Stimulated activated CD4-positive, alpha-beta T cell treated with anti-CD3 and anti-CD28 coated beads, Interleukin-12 subunit alpha, Interleukin-12 subunit beta, amount 100 ng/mL, for 24 hours (primary cell): ENCODE measurements around the gene APC2.
"Not testable (repeated sequence)": the region's sequence is repeated elsewhere in the genome, so short reads cannot be mapped to it uniquely, and the experiment has no call there.

ENCODE experiments used
- DNase-seq, 2 experiments: peaks; one replicate each; pipeline ENCODE4 v3.0.0-alpha.2; 2020; ENCODE audit warnings: low read depth in 2 of 2

Gene APC2

DNA sequence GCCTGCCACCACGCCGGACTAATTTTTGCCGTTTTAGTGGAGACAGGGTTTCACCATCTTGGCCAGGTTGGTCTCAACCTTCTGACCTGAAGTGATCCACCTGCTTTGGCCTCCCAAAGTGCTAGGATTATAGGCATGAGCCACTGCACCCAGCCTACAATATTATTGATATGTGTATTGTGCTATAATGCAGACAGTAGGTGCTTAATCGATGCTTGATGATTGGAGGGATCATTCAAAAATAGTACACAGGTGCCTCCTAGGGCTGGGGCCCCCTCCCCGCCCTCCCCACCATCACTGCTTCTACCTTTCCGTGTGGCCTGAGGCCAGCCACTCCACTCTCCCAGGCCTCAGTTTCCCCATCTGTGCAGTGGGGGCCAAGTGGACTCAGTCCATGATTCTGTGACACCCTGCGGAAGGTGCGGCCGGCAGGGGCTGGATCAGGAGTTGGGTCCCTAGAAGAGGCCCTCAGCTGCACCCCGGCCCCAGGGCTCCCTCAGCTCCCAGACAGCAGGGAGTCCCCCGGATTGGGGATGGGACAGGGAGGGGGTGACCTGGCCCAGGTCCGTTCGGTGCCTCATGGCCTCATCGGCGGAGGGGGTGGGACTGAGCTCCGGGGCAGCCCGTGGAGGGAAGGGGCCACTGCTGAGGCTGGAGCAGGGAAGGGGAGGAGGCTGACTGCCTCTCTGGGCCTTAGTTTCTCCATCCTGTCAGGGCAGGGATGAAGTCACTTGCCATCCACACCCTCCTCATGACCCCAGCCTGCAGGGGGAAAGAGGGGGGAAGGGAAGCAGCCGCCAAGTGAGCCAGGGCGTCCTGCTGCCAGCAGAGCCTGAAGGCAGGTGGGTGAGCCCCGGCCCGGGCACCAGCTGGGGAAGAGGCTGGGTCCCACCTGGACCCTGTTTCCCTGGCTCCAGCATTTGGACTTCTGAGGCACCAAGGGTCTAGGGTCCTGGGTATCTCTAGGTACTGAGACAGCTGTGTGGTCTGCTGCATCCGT is 61.7 kb downstream of the APC2 start:
- DNase-seq, result no peak

GRCh38 chr19:1512671-1513498 is 63.0 kb downstream of the APC2 start, which contains the start of gene ADAMTSL5:
ADAMTSL5 (minus strand) TSS chr19:1513019; CDS start chr19:1510943, 2,076 bp downstream.
- peak; percentile 46 to 69 for DNase-seq

- peak; percentile 28 to 56 for DNase-seq
These were observed 63.8 kb downstream of the APC2 start for GRCh38 chr19:1513499-1514294.

DNA sequence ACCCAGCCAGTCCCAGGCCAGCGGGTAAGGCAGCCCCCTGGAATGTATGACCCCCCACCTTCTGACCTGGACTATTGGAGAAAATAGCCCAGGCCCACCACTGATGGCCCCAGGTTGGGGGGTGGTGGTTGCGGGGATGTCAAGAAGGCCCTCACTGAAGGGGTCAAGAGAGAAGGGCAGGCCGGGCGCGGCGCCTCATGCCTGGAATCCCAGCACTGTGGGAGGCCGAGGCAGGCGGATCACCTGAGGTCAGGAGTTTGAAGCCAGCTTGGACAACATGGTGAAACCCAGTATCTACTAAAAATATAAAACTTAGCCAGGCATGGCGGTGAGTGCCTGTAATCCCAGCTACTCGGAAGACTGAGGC is 64.4 kb downstream of the APC2 start:
- DNase-seq, result no peak

DNA sequence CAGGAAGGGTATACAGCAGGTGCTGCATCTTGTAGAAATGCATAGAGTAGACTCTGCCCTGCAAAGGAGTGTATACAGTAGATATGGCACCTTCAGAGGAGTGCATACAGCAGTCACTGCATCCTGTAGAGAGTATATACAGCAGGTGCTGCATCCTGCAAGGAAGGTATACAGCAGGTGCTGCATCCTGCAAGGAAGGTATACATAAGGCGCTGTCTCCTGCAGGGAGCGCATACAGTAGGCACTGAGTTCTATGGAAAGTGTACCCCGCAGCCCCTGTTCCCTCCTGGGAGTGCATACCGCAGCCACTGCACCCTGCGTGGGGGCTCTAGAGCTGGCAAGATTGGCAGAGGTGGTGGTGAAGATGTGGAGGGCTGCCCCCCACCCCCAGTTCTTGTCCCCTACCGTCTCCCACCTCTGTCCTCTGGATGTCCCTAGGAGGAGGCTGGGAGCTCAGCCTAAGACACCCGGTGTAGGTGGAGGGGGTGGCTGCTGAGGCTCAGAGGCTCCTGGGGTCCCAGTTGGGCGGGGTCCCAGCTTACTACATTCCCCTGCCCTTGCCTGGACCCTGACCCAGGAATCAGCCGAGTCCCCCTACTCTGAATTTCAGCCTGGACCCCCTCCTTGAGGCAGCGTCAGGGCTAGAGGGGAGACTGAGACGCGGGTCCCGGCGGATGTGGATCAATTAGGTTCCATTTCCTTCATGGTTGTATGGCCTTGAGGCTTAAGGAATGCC is 65.2 kb downstream of the APC2 start:
- no peak for DNase-seq

DNA sequence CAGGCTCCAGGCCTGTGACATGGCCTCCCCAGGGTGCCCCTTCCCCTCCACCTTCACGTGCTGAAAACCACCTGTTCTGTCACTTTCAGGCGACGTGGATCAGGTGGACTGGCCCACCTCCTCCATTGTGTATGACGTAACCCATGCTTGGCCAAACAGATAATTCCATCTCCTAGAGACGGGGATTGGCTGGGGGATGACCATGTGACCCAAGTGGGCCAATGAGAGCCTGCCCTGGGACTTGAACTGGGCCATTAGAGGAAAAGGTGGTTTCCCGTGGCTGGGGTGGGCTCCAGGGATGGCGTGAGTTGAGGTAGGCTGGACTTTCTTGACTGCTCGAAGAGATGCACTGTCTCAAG is 66.5 kb downstream of the APC2 start:
- no peak for DNase-seq

DNA sequence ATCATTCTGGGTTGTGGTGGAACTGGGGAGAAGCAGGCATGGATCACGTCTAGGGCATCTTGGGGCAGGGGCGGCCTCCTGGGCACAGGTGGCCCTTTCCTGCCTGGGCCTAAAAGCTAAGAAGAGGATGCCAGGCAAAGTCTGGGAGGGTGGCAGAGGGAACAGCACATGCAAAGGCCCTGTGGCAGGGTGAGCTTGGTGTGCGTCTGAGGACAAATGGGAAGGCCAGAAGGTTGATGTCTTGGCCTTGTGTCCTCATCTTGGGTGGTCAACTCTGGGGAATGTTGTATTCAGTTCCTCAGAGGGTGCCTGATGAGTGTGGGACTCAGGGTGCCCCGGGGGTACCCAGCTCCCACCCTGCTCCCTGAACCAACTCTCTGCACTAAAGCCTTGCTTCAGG is 68.5 kb downstream of the APC2 start:
- DNase-seq, result no peak

GRCh38 chr19:1519802-1520201 is 69.9 kb downstream of the APC2 start:
- DNase-seq, result not testable (repeated sequence)

DNA sequence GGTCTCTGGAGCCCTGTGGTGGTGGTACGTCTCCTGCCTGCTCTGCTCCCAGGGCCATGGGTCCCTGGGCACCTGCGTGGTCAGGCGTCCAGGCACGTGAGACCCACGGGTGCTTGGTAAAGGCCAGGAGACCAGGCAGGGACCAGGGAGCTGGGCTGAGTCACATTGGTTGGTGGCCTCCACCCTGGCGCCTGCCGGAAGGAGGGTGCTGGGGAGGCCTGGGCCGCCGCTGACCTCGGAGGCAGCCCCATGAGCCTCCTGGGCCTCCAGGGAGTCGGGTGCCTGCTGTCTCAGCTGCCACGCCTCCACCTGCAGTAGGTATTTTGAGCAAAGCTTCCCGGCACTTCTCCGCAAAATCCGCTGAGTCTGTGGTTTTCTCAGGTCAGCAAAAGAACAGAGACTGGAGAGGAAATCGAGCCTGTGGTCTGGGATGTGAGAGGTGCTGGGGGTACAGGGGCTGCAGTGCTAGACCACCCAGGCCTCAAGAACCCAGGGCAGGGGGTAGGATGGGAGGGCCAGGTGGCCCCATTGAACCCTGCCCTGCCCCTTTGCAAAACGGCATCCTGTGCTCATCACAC is 70.4 kb downstream of the APC2 start:
- no peak for DNase-seq

GRCh38 chr19:1521636-1522035 is 71.7 kb downstream of the APC2 start:
- DNase-seq, result no peak

DNA sequence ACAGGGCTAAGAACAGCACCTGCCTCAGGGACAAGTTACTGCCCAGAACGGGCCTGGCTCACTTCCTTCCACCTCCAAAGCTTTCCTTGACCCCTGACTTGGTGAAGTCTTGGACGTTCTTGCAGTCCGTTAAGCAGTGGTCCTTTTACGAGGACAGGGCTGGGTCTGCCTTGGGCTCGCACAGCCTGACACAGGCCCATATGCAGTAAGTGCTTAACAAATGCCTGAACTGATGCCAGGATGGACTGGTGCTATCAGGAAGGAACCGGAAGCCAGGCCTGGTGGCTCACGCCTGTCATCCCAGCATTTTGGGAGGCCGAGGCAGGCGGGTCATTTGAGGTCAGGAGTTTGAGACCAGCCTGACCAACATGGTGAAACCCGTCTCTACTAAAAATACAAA is 72.1 kb downstream of the APC2 start:
- DNase-seq, result no peak

DNA sequence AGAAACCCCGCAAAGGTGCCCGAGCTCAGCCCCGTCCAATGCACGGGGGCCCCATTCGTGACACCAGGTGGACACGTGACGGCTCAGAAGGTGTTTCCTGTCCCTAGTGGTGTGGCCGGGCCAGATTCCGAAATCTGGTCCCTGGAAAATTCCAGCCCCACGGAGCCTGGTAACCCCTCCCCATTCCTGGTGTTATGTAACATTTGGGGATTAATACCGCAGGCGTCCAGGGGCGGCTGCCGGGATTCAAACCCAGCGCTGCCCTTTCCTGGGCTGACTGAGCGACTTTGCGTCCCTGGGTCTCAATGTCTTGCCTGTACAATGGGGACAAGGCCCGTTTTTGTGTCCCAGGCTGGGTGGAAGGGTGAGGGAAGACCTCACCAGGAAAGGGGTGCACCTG is 72.9 kb downstream of the APC2 start:
- DNase-seq, result no peak
